ENCODE data around the gene CHEK1.
"Not testable (repeated sequence)": the region's sequence is repeated elsewhere in the genome, so short reads cannot be mapped to it uniquely, and the experiment has no call there.

CHEK1 gene

GRCh38 chr11:125701858-125702621 lies 77.1 kb downstream of the CHEK1 start:
- DNase-seq = no peak

GRCh38 chr11:125704686-125705085 lies 79.7 kb downstream of the CHEK1 start:
- not testable (repeated sequence) for DNase-seq

GRCh38 chr11:125720781-125721180 lies 95.8 kb downstream of the CHEK1 start:
- no peak for DNase-seq

GRCh38 chr11:125724125-125724524 lies 99.2 kb downstream of the CHEK1 start:
- DNase-seq = no peak

All from NCI-H1417 treated with DMSO at 0.1 percent for 48 hours (cell line).